Measurements from ENCODE around the gene LDHAL6B. TPM values are rescaled to one million over a fixed set of nuclear protein-coding genes. Genes with fewer than 3 reads are reported as not detected.
A peak's percentile ranks its signal among the peaks of the same experiment; 100 is the strongest.

LDHAL6B gene
- total RNA-seq, 6 experiments from 2014 or later: not detected

DNA sequence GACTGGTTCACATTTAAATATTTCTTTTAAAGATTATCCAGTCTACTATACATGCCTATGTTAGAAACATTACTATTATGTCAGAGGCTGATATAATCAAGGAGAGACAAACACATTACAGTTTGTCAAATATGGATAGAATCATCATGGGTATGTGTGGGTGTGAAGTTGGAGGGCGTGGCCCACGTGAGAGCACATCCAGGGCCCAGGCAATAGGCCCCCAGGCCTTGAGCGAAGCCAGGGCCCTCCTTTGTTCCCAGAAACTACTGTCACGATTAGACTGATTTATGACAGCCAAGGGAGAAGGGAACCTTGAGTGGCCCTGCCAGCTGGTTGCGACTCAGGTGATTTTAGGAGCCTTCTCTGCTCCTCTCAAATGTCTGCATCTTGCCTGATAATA lies 26.9 kb upstream of the LDHAL6B start:
- WGBS (ENCODE audit: insufficient coverage, low coverage, low lambda C conversion rate, missing lambda C conversion rate): 70% methylated on average over 2 of the region's 5 CpGs
- peaks cover 0 to 5% (median 0%) of the 10 kb centered on the region in 4 donors for H3K9me3 ChIP-seq
- TF ChIP-seq POLR2A (IDR thresholded peaks at IDR 0.05): no peak
- TF ChIP-seq, protein P1, sequence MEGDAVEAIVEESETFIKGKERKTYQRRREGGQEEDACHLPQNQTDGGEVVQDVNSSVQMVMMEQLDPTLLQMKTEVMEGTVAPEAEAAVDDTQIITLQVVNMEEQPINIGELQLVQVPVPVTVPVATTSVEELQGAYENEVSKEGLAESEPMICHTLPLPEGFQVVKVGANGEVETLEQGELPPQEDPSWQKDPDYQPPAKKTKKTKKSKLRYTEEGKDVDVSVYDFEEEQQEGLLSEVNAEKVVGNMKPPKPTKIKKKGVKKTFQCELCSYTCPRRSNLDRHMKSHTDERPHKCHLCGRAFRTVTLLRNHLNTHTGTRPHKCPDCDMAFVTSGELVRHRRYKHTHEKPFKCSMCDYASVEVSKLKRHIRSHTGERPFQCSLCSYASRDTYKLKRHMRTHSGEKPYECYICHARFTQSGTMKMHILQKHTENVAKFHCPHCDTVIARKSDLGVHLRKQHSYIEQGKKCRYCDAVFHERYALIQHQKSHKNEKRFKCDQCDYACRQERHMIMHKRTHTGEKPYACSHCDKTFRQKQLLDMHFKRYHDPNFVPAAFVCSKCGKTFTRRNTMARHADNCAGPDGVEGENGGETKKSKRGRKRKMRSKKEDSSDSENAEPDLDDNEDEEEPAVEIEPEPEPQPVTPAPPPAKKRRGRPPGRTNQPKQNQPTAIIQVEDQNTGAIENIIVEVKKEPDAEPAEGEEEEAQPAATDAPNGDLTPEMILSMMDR (IDR thresholded peaks at IDR 0.05): no peak
- no peak overlapping the region for H3K27ac ChIP-seq
- ATAC-seq: no peak
- H3K36me3 ChIP-seq: peaks cover 0 to 6% (median 0%) of the 10 kb centered on the region in 4 donors
- H3K27me3 ChIP-seq: no peaks in the 10 kb centered on the region
- intact Hi-C loops (cut with DNase I): no loop called here
- no peak overlapping the region for H3K4me3 ChIP-seq
- no peaks in the 10 kb centered on the region for H3K4me1 ChIP-seq
- DNase-seq: peak in 1 of 3 donors; percentile 11

- H3K4me3 ChIP-seq: no peak overlapping the region
- DNase-seq (no peak), ATAC-seq (peak; percentile 37 to 52 (median 46))
- WGBS (ENCODE audit: insufficient coverage, low coverage, low lambda C conversion rate, missing lambda C conversion rate): 60% methylated on average over 3 of the region's 5 CpGs
- no peaks in the 10 kb centered on the region for H3K4me1 ChIP-seq
- no peaks in the 10 kb centered on the region for H3K27me3 ChIP-seq
- TF ChIP-seq, protein P1 (IDR thresholded peaks at IDR 0.05): no peak
- no peak for TF ChIP-seq POLR2A (IDR thresholded peaks at IDR 0.05)
- intact Hi-C loops (cut with DNase I): no loop called here
- peaks cover 0 to 5% (median 0%) of the 10 kb centered on the region in 4 donors for H3K9me3 ChIP-seq
- no peak overlapping the region for H3K27ac ChIP-seq
- H3K36me3 ChIP-seq: peaks cover 0 to 6% (median 0%) of the 10 kb centered on the region in 4 donors
Observed at GRCh38 chr15:59180945-59181600, 25.6 kb upstream of the LDHAL6B start.

DNA sequence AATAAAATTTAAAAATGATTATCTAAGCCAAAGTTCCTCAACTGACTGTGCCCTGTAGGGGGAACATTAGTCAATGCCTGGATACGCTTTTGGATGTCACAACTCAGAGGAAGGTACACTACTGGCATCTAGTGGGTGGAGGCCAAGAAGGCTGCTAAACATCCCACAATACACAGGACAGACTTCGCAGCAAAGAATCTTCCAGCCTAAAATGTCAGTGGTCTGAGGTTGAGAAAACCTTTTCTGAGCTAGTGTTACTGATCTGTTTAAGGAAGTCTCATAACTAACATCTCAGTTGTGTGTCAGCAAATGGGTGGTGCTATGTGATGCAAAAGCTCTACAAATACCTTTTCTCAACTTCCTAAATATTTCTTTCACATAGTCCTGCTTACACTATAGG lies 20.9 kb upstream of the LDHAL6B start:
- Histone ChIP-seq H3K4me1 (no peaks in the 10 kb centered on the region), H3K4me3 (no peak overlapping the region), H3K9me3 (peaks cover 0 to 5% (median 0%) of the 10 kb centered on the region in 4 donors), H3K36me3 (peaks cover 5 to 22% (median 7%) of the 10 kb centered on the region in 4 donors), H3K27ac (no peak overlapping the region), H3K27me3 (no peaks in the 10 kb centered on the region)
- 17% methylated on average over 1 of the region's 2 CpGs for WGBS (ENCODE audit: insufficient coverage, low coverage, low lambda C conversion rate, missing lambda C conversion rate)
- intact Hi-C loops (cut with DNase I): no loop called here
- no peak for DNase-seq
- peak in 1 of 4 donors; percentile 51 for ATAC-seq
- TF ChIP-seq, protein P1 (IDR thresholded peaks at IDR 0.05): no peak
- TF ChIP-seq POLR2A (IDR thresholded peaks at IDR 0.05): no peak

DNA sequence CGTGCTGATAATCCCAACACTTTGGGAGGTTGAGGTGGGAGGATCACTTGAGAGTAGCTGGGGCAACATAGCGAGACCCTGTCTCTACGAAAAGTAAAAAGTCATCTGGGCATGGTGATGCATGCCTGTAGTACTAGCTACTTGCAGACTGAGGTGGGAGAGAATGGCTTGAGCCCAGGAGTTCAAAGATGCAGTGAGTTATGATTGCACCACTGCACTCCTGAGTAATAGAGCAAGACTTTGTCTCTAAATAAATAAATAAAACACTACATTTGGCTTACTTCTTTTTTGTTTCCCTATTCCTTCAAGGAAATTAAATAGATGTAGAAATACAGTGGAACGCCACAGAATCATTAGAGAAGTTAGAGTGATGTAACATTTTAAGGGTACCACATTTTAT lies 20.1 kb upstream of the LDHAL6B start:
- TF ChIP-seq, protein P1 (IDR thresholded peaks at IDR 0.05): no peak
- TF ChIP-seq POLR2A (IDR thresholded peaks at IDR 0.05): no peak
- no peaks in the 10 kb centered on the region for H3K4me1 ChIP-seq
- no peak overlapping the region for H3K4me3 ChIP-seq
- no peak overlapping the region for H3K27ac ChIP-seq
- peaks cover 5 to 24% (median 7%) of the 10 kb centered on the region in 4 donors for H3K36me3 ChIP-seq
- 84% methylated on average over 4 of the region's 4 CpGs for WGBS (ENCODE audit: insufficient coverage, low coverage, low lambda C conversion rate, missing lambda C conversion rate)
- ATAC-seq: no peak
- H3K9me3 ChIP-seq: peaks cover 0 to 5% (median 0%) of the 10 kb centered on the region in 4 donors
- H3K27me3 ChIP-seq: no peaks in the 10 kb centered on the region
- no peak for DNase-seq
- intact Hi-C loops (cut with DNase I): no loop called here
